NCI-H345 treated with DMSO at 0.1 percent for 48 hours (cell line): ENCODE measurements around the gene ACSL6.
"Not testable (repeated sequence)": the region's sequence is repeated elsewhere in the genome, so short reads cannot be mapped to it uniquely, and the experiment has no call there.

ENCODE experiments used
- DNase-seq: peaks from one replicate; lab custom pipeline; 2025; ENCODE audit not compliant: unreplicated experiment; lab: John Stamatoyannopoulos, UW

The ACSL6 gene

DNA sequence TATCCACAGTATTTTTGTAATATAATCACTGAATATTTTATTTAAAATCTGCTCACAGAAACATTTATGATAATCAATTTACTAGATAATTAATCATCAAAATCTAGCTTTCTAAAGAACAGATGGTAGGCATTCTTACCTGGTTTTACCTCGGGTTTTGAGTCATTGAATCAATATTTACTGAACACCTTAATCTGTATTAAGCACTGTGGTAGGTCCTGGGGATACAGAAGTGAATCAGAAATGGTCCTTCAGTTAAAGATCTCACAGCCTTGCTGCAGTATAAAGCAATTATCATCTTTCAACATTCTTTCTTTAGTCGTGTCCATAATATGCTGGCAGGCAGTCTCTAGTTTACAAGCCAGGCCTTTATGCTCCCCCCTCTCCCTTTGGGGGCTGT lies 64.0 kb downstream of the ACSL6 start:
- DNase-seq, result no peak

DNA sequence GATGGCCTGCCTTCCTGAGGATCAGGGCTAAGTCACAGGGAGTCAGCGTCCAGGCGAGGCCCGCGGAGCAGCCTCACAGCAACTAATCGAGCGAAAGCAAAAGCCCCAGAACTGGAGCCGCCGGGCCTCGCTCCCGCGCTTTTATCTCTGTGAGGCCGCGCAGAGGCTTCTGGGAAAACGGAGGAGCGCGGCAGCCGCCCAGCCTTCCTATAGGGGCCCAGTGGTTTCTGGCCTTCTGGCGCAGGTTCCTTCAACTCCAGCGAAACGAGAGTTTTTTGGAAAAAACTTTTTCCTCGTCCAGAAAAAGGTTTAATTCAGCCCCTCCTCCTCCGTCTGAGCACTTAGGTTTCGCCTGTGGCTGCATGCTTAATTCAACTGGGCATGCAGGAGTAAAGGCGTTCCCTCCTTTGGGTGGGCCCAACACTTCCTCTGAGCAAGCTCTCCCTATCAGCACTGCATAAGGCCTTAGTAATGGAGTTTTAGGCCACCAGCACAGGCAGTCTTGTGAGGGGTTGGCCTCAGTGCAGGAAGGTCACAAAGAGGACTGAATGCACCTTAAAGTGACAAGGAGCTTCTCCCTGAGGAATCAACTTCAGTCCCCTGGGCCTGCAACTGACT lies 65.8 kb downstream of the ACSL6 start, which contains the start of gene MEIKIN:
TSS of gene MEIKIN (minus strand) at position 113 of the 618 bp plus-strand sequence. CDS start 158 bp downstream, outside the sequence.
- no peak for DNase-seq

DNA sequence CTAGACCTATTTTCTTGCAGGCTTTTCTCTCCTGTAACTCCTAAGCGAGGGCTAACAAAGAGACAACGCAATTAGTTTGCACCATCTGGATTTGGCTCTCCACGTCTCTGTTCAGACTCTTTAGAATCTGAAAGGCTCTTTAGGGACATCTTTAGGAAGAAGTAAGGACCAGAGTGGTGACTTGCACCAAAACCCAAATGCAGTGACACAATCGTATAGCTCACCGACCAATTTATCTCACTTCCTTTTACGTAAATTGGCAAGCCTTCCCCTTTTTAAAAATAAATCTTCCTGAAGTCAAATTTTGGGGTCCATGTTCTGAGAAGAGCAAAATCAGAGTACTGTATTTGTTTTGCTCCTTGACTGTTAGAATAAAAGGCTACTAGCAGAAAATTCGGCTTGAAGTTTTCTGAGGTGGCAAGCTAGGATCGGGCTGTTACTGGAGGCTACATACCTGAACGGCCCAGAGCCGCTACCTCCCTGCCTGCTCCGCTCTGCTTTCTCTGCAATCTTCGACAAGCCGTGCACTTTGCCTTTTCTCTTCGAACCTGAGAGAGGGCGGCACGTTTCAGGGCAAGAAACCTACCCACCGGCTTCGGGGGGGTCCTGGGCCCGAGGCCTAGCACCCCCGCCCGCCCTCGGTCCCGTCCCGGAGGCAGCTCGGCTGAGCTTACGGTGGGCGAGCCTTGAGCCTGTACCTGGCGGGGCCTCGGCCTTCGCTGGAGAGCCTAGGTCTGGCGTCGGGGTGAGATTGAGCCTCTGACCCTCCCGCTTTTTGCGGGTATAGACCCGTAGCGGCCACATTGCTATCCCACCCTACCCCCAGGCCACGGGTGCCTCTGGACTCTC lies 66.5 kb downstream of the ACSL6 start:
- no peak for DNase-seq

DNA sequence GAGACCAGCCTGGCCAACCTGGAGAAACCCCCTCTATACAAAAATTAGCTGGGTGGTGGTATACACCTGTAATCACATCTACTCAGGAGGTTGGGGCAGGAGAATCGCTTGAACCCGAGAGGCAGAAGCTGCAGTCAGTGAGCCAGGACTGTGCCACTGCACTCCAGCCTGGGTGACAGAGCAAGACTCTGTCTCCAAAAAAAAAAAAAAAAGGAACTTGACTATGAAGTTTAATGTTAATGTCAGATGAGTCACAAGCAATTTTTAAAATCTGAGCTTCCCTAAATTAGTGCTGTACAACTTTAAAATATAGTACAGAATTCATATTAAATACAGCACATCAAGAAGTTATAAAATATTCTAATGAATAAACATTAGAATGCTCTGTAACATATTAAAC lies 67.5 kb downstream of the ACSL6 start:
- no peak for DNase-seq

- no peak for DNase-seq
Measured at GRCh38 chr5:131942016-131942415, 69.4 kb downstream of the ACSL6 start.

- DNase-seq, result no peak
Measured at GRCh38 chr5:131939690-131940345, 71.6 kb downstream of the ACSL6 start.

DNA sequence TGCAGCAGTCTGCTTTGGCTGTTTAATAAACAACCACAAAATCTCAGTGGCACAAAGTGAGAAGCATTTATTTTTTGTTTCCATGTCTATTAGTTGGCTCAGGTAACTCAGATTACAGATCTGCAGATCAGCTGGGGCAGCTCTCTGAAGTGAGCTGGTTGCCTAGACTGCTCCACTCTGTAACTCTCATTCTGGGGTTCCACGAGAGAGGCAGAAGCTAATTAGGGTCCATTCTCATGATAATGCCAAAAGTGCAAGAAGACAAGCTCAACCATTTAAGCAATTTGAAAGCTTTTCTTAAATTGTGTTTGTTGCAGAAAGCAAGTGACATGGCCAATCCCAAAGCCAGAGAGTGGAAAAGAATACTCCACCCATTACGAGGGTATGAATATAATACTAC lies 79.2 kb downstream of the ACSL6 start:
- no peak for DNase-seq

GRCh38 chr5:131928957-131929356 lies 82.5 kb downstream of the ACSL6 start:
- no peak for DNase-seq

DNA sequence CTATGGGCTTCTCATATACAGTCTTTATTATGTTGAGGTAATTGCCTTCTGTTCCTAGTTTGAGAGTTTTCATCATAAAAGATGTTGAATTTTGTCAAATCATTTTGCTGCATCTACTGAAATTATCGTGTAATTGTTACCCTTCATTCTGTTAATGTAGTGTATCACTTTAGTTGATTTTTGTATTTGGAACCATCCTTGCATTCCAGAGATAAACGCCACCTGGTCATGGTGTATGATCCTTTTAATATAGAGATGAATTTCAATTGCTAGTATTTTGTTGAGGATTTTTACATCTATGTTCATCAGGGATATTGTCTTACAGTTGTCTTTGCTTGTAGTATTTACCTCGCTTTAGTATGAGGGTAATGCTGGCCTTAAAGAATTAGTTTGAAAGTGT lies 85.3 kb downstream of the ACSL6 start:
- no peak for DNase-seq

GRCh38 chr5:131916481-131916880 lies 95.0 kb downstream of the ACSL6 start:
- no peak for DNase-seq

DNA sequence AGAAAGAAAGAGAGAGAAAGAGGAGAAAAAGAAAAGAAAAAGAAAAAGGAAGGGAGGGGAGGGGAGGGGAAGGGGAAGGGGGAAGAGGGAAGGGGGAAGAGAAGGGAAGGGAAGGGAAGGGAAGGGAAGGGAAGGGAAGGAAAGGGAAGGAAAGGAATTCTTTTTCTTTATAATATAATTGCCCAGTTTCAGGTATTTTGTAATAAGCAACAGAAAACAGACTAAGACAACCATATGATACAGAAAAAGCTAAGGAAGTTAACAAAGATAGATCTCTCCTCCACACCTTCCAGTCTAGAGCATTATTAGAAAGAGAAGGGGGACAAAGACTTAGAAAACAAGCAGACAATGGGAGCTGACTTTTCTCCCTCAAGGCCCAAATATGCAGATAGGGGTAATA lies 97.0 kb downstream of the ACSL6 start:
- DNase-seq, result no peak

- no peak for DNase-seq
Measured at GRCh38 chr5:131913603-131914002, 97.9 kb downstream of the ACSL6 start.

DNA sequence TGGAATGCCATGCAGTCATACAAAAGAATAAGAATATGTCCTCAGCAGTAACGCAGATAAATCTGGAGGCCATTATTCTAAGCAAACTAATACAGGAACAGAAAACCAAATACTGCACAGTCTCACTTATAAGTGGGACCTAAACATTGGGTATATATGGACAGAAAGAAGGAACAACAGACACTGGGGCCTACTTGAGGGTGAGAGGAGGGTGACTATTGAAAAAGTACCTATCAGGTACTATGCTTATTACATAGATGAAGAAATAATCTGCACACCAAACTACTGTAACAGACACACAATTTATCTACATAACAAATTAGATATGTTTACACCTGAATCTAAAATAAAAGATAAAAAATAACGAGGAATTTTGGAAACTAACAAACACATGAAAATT lies 104.8 kb downstream of the ACSL6 start:
- DNase-seq, result no peak

- not testable (repeated sequence) for DNase-seq
Measured at GRCh38 chr5:131902266-131902665, 109.2 kb downstream of the ACSL6 start.
